Common myeloid progenitor, CD34-positive (primary cell): Measurements from ENCODE around the gene MAP4K5.

Experiments
- CTCF ChIA-PET: fragments of 350-600 bp; sonication (Branson Sonifier 250); formaldehyde crosslinking; loops from one replicate; lab custom pipeline; 2021; ENCODE audit warnings: antibody characterized with exemption; lab: Charles Lee
- POLR2A ChIA-PET: fragments of 350-600 bp; sonication (Branson Sonifier 250); formaldehyde crosslinking; loops from one replicate; lab custom pipeline; 2021; ENCODE audit warnings: antibody characterized with exemption; lab: Charles Lee
- DNase-seq, 3 donors: peaks; one replicate each; pipeline versions ENCODE4 v3.0.0 to v3.0.0-alpha.2; 2013
- H3K27ac ChIP-seq, 2 experiments: 1 replicate in 1 of 2; 2 replicates in 1 of 2; pipeline ENCODE4 v1.7.0; 2013; ENCODE audit warnings: inconsistent platforms in 2 of 2, low read length in 2 of 2, mild to moderate bottlenecking in 2 of 2, low read depth in 1 of 2, moderate library complexity in 1 of 2; ENCODE audit not compliant: severe bottlenecking in 2 of 2, insufficient read depth in 1 of 2, poor library complexity in 1 of 2
- H3K27me3 ChIP-seq, 5 experiments: replicated peaks in 2 of 5; 1 replicate in 3 of 5; 2 replicates in 2 of 5; pipeline versions ENCODE4 v1.6.1 to v1.7.0; 2013; ENCODE audit warnings: low read length in 4 of 5, mild to moderate bottlenecking in 2 of 5, moderate library complexity in 2 of 5, inconsistent platforms in 1 of 5; ENCODE audit not compliant: insufficient read depth in 5 of 5, control insufficient read depth in 4 of 5
- H3K36me3 ChIP-seq, 4 experiments: 1 replicate in 2 of 4; 2 replicates in 2 of 4; pipeline versions ENCODE4 v1.6.1 to v1.7.0; 2013; ENCODE audit warnings: low read length in 3 of 4, control low read depth in 1 of 4, mild to moderate bottlenecking in 1 of 4; ENCODE audit not compliant: control insufficient read depth in 4 of 4, insufficient read depth in 4 of 4
- H3K4me1 ChIP-seq, 4 experiments: 1 replicate in 3 of 4; 2 replicates in 1 of 4; pipeline versions ENCODE4 v1.6.1 to v1.7.1; 2013; ENCODE audit warnings: low read length in 3 of 4, mild to moderate bottlenecking in 3 of 4, control low read depth in 1 of 4, inconsistent platforms in 1 of 4, moderate library complexity in 1 of 4; ENCODE audit not compliant: control insufficient read depth in 4 of 4, insufficient read depth in 4 of 4; ENCODE audit errors: control extremely low read depth in 1 of 4
- H3K4me3 ChIP-seq, 7 experiments: 1 replicate in 4 of 7; 2 replicates in 3 of 7; pipeline versions ENCODE4 v1.5.1 to v1.7.0; 2013; ENCODE audit warnings: mild to moderate bottlenecking in 7 of 7, low read length in 6 of 7, moderate library complexity in 6 of 7, inconsistent platforms in 2 of 7, low read depth in 2 of 7, control low read depth in 1 of 7; ENCODE audit not compliant: insufficient read depth in 4 of 7, control insufficient read depth in 1 of 7; ENCODE audit errors: extremely low read depth in 1 of 7
- H3K9me3 ChIP-seq, 5 experiments: 1 replicate in 4 of 5; 2 replicates in 1 of 5; pipeline versions ENCODE4 v1.6.1 to v1.7.1; 2013; ENCODE audit warnings: low read length in 4 of 5, mild to moderate bottlenecking in 2 of 5, inconsistent platforms in 1 of 5, low read depth in 1 of 5, moderate library complexity in 1 of 5; ENCODE audit not compliant: control insufficient read depth in 4 of 5, insufficient read depth in 2 of 5; ENCODE audit errors: control extremely low read depth in 1 of 5
- WGBS: methylation state at CpG from one replicate; pipeline ENCODE4 v1.1.5; 2013; ENCODE audit not compliant: insufficient coverage; 5-methylcytosine and 5-hydroxymethylcytosine counted together

Gene MAP4K5

GRCh38 chr14:50529288-50530179 is 2.8 kb downstream of the MAP4K5 start:
- Histone ChIP-seq H3K27ac (no peak overlapping the region), H3K27me3 (no peaks in the 10 kb centered on the region), H3K4me1 (peaks cover 25 to 54% (median 41%) of the 10 kb centered on the region in 4 experiments), H3K36me3 (peaks cover 0 to 7% (median 0%) of the 10 kb centered on the region in 4 experiments), H3K9me3 (no peaks in the 10 kb centered on the region), H3K4me3 (peak overlapping the region in 2 of 7 experiments; percentile 2 to 33)
- ChIA-PET POLR2A (no interaction called here), CTCF (interaction anchor here (1.1 to 2.0 kb wide), 4 partner anchors 14 to 678 kb away, joined by 3 to 6 read pairs (median 4); no protein-coding TSS in a partner anchor)
- WGBS: 38% methylated on average over 5 of the region's 6 CpGs
- peak in 2 of 3 donors; percentile 32 to 56 for DNase-seq

GRCh38 chr14:50528000-50528399 is 4.4 kb downstream of the MAP4K5 start:
- no peaks in the 10 kb centered on the region for H3K9me3 ChIP-seq
- no CpG with 5 or more reads among the region's 1 CpG for whole genome bisulfite sequencing
- DNase-seq: no peak
- peaks cover 0 to 7% (median 2%) of the 10 kb centered on the region in 4 experiments for H3K36me3 ChIP-seq
- POLR2A ChIA-PET: no interaction called here
- H3K4me3 ChIP-seq: no peak overlapping the region
- CTCF ChIA-PET: interaction anchor here (1.1 to 2.0 kb wide), 3 partner anchors 13 to 676 kb away, joined by 3 to 6 read pairs (median 6); no protein-coding TSS in a partner anchor
- no peaks in the 10 kb centered on the region for H3K27me3 ChIP-seq
- H3K4me1 ChIP-seq: peaks cover 25 to 48% (median 40%) of the 10 kb centered on the region in 4 experiments
- H3K27ac ChIP-seq: no peak overlapping the region

GRCh38 chr14:50524731-50525515 is 7.4 kb downstream of the MAP4K5 start:
- peak overlapping the region in 1 of 2 experiments; percentile 49 for H3K27ac ChIP-seq

GRCh38 chr14:50524060-50524459 is 8.3 kb downstream of the MAP4K5 start:
- Histone ChIP-seq H3K27ac (peak overlapping the region in 1 of 2 experiments; percentile 0), H3K4me3 (no peak overlapping the region), H3K9me3 (no peaks in the 10 kb centered on the region), H3K4me1 (peaks cover 12 to 25% (median 16%) of the 10 kb centered on the region in 4 experiments), H3K36me3 (peaks cover 0 to 7% (median 2%) of the 10 kb centered on the region in 4 experiments), H3K27me3 (no peaks in the 10 kb centered on the region)
- CTCF ChIA-PET: no interaction called here
- 92% methylated on average over 2 of the region's 2 CpGs for WGBS
- DNase-seq: peak in 1 of 3 donors; percentile 13
- POLR2A ChIA-PET: no interaction called here

More at GRCh38 chr14:50524731-50525515, 7.4 kb downstream of the MAP4K5 start:
- POLR2A ChIA-PET: no interaction called here
- Histone ChIP-seq H3K4me1 (peaks cover 12 to 33% (median 22%) of the 10 kb centered on the region in 4 experiments), H3K36me3 (peaks cover 0 to 7% (median 2%) of the 10 kb centered on the region in 4 experiments), H3K4me3 (no peak overlapping the region), H3K9me3 (no peaks in the 10 kb centered on the region), H3K27me3 (no peaks in the 10 kb centered on the region)
- CTCF ChIA-PET: no interaction called here
- peak in 2 of 3 donors; percentile 47 to 65 for DNase-seq
- WGBS: 54% methylated on average over 5 of the region's 6 CpGs

GRCh38 chr14:50523271-50524041 is 8.9 kb downstream of the MAP4K5 start:
- ChIA-PET POLR2A (no interaction called here), CTCF (no interaction called here)
- H3K27ac ChIP-seq: peak overlapping the region in 1 of 2 experiments; percentile 0
- H3K36me3 ChIP-seq: peaks cover 0 to 7% (median 2%) of the 10 kb centered on the region in 4 experiments
- H3K4me3 ChIP-seq: no peak overlapping the region
- 78% methylated on average over 1 of the region's 5 CpGs for WGBS
- peaks cover 12 to 23% (median 16%) of the 10 kb centered on the region in 4 experiments for H3K4me1 ChIP-seq
- no peaks in the 10 kb centered on the region for H3K9me3 ChIP-seq
- H3K27me3 ChIP-seq: no peaks in the 10 kb centered on the region
- no peak for DNase-seq

- no peaks in the 10 kb centered on the region for H3K27me3 ChIP-seq
- WGBS: 83% methylated on average over 1 of the region's 1 CpG
- ChIA-PET POLR2A (no interaction called here), CTCF (no interaction called here)
- no peak overlapping the region for H3K27ac ChIP-seq
- peak in 1 of 3 donors; percentile 21 for DNase-seq
- H3K9me3 ChIP-seq: no peaks in the 10 kb centered on the region
- peak overlapping the region in 1 of 7 experiments; percentile 23 for H3K4me3 ChIP-seq
- peaks cover 12 to 23% (median 16%) of the 10 kb centered on the region in 4 experiments for H3K4me1 ChIP-seq
- peaks cover 0 to 6% (median 2%) of the 10 kb centered on the region in 4 experiments for H3K36me3 ChIP-seq
Measured at GRCh38 chr14:50521912-50522341, 10.4 kb downstream of the MAP4K5 start.
